Right cardiac atrium (tissue), 5 donors: ENCODE data around the gene NXPH3. TPM values are rescaled to one million over a fixed set of nuclear protein-coding genes. Genes with fewer than 3 reads are reported as not detected.

ENCODE experiments used
- ATAC-seq, 2 donors: fragments of 200-7000 bp; cut with Tn5 transposase; one replicate each; pipeline versions ENCODE4 v1.8.0 to v1.9.1; 2020; ENCODE audit warnings: moderate library complexity in 2 of 2, mild to moderate bottlenecking in 1 of 2
- DNase-seq, 3 donors: peaks; one replicate each; pipeline ENCODE4 v3.0.0-alpha.2; 2020
- H3K27ac ChIP-seq: one replicate; pipeline ENCODE4 v1.5.1; 2013; ENCODE audit warnings: mild to moderate bottlenecking, low read length, control low read depth, moderate library complexity
- H3K27me3 ChIP-seq: one replicate; pipeline ENCODE4 v1.6.1; 2013; ENCODE audit not compliant: control insufficient read depth, insufficient read depth
- H3K4me1 ChIP-seq: one replicate; pipeline ENCODE4 v1.6.1; 2013; ENCODE audit warnings: low read length; ENCODE audit not compliant: control insufficient read depth, insufficient read depth
- H3K4me3 ChIP-seq: one replicate; pipeline ENCODE4 v1.5.1; 2013; ENCODE audit warnings: low read length, control low read depth
- H3K9me3 ChIP-seq: one replicate; pipeline ENCODE4 v1.6.1; 2013; ENCODE audit warnings: low read length; ENCODE audit not compliant: control insufficient read depth
- WGBS: extraction: QIAGEN DNeasy Blood & Tissue Kit; methylation state at CpG from one replicate; pipeline ENCODE4 v1.1.7; 2013; 5-methylcytosine and 5-hydroxymethylcytosine counted together
- intact Hi-C, 4 donors: fragments of 100-400 bp; cut with DNase I; formaldehyde crosslinking; loops; one replicate each; pipeline versions ENCODE4 v1.11.0 to v1.14.0; 2022 to 2023
- polyA plus RNA-seq: library from polyadenylated mRNA; stranded (reverse); fragments of 200-250 nt; gene quantifications from one replicate; pipeline ENCODE4 v1.2.3, GENCODE V29; 2013
- total RNA-seq, 4 donors: library from RNA; stranded (reverse); fragmentation: NEBNext Ultra II Directional; extraction: Animal tissue kit (Norgen Biotek cat#: 25700); gene quantifications; one replicate each; pipeline ENCODE4 v1.2.1, GENCODE V29; 2021
- donor health status: healthy with polysubstance abuse.
- donor health status: DM: no; HTN: yes; CAD: no.
- donor health status: DM: no; HTN: no; CAD: no.
- donor health status: DM: no; HTN: yes; CAD: no; lungs with severe emphysema.
- donor health status: DM: yes; HTN: yes; CAD: no.

Gene NXPH3
- total and polyA plus RNA-seq, 5 donors = 3.8 to 6.5 (median 5.1) TPM

- Histone ChIP-seq H3K4me3 (no peak overlapping the region), H3K4me1 (peaks cover 2% of the 10 kb centered on the region), H3K27me3 (no peaks in the 10 kb centered on the region), H3K27ac (no peak overlapping the region), H3K9me3 (no peaks in the 10 kb centered on the region)
- intact Hi-C loops = no loop called here
- 86% methylated on average over 4 of the region's 4 CpGs for WGBS
- ATAC-seq (no peak), DNase-seq (no peak)
Observed at GRCh38 chr17:49595328-49595727, 19.7 kb downstream of the NXPH3 start.

DNA sequence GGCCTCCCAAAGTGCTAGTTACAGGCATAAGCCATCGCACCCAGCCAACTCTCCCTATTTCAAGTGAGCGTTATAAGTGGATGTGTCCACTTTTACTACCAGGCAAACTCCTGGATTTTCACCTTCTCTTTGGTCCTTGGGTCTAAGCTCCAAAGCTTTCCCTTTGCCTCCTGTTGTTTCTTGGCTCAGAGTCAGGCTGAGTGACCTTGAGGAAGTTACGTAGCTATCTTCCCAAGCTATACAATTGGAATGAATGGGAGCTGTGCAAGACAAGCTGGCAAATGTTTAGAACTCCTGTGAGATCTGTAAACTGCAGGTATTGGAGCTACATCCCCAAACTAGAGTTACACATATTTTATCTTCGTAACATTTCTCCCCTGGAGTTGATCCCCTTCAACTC lies 20.3 kb downstream of the NXPH3 start:
- no peak overlapping the region for H3K27ac ChIP-seq
- H3K4me3 ChIP-seq = no peak overlapping the region
- H3K9me3 ChIP-seq = no peaks in the 10 kb centered on the region
- WGBS = 91% methylated on average over 4 of the region's 4 CpGs
- peaks cover 2% of the 10 kb centered on the region for H3K4me1 ChIP-seq
- ATAC-seq = peak in 1 of 2 donors; percentile 12
- intact Hi-C loops = no loop called here
- no peaks in the 10 kb centered on the region for H3K27me3 ChIP-seq
- no peak for DNase-seq

- peaks cover 2% of the 10 kb centered on the region for H3K4me1 ChIP-seq
- no peak overlapping the region for H3K4me3 ChIP-seq
- intact Hi-C loops = no loop called here
- H3K27me3 ChIP-seq = no peaks in the 10 kb centered on the region
- H3K27ac ChIP-seq = no peak overlapping the region
- WGBS = 91% methylated on average over 6 of the region's 6 CpGs
- no peaks in the 10 kb centered on the region for H3K9me3 ChIP-seq
- DNase-seq (no peak), ATAC-seq (no peak)
Observed at GRCh38 chr17:49596613-49597244, 21.1 kb downstream of the NXPH3 start.

- Histone ChIP-seq H3K4me1 (peaks cover 2% of the 10 kb centered on the region), H3K27ac (no peak overlapping the region), H3K27me3 (no peaks in the 10 kb centered on the region), H3K9me3 (no peaks in the 10 kb centered on the region), H3K4me3 (no peak overlapping the region)
- DNase-seq = no peak
- 75% methylated on average over 4 of the region's 4 CpGs for WGBS
- ATAC-seq = no peak
- intact Hi-C loops = no loop called here
Observed at GRCh38 chr17:49597436-49597835, 21.8 kb downstream of the NXPH3 start.

DNA sequence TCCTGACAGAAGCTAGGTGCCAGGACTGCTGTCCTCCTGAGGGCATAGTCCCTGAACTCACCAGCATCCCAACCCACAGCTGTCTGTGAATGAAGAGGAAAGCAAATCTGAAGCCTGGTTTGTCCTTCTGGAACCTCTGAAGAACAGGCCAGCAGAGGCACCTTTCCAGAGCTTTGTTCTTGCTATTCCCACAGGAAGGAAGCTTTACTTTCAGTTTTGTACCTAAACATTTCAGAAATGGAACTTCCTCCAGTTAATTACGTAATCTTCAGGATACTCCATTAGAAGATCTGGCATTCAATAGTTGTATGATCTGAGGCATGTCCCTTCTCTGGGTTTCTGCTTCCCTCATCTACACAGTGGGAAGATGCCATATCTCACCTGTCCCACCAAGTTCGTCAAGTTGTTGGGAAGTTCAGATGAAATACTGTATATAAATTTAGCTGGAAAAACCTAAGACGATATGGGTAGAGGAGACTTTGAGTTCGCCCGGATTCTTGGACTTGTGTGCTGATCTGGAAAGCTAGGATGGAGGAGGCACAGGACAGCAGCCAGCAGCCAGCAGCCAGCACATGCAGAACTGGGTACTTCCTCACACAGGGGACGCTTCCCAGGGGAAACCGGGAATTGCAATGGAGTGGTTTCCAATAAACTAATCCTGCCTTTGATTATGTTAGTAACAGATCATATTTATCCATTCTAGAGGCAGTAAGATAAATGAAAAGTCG lies 22.4 kb downstream of the NXPH3 start:
- no peak overlapping the region for H3K4me3 ChIP-seq

DNA sequence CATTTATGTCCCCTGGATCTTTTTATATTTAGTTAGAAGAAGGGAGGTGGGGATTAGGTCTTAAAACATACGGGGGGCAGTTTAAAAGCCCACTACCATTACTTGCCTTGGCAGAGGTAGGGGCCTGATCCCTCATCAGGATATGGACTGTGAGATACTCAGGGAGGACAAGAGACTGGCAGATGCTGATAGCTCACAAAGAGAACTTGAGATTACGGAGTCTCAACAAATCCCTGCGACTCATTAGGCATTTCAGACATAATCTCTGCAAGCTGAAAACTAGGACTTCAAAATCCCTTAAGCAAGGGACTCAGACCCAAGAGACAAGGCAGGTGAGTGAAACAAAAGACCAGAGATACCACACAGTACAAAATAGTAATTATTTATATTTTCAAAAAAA lies 23.2 kb downstream of the NXPH3 start:
- DNase-seq = no peak
- Histone ChIP-seq H3K9me3 (no peaks in the 10 kb centered on the region), H3K27ac (no peak overlapping the region), H3K27me3 (no peaks in the 10 kb centered on the region), H3K4me1 (peaks cover 2% of the 10 kb centered on the region), H3K4me3 (no peak overlapping the region)
- 90% methylated on average over 3 of the region's 3 CpGs for WGBS
- intact Hi-C loops = no loop called here
- no peak for ATAC-seq

More for the DNA sequence above, 22.4 kb downstream of the NXPH3 start:
- Histone ChIP-seq H3K27ac (no peak overlapping the region), H3K9me3 (no peaks in the 10 kb centered on the region), H3K4me1 (peaks cover 2% of the 10 kb centered on the region), H3K27me3 (no peaks in the 10 kb centered on the region)
- ATAC-seq (peak; percentile 19 to 33), DNase-seq (no peak)
- intact Hi-C loops = no loop called here
- WGBS = 72% methylated on average over 8 of the region's 8 CpGs

DNA sequence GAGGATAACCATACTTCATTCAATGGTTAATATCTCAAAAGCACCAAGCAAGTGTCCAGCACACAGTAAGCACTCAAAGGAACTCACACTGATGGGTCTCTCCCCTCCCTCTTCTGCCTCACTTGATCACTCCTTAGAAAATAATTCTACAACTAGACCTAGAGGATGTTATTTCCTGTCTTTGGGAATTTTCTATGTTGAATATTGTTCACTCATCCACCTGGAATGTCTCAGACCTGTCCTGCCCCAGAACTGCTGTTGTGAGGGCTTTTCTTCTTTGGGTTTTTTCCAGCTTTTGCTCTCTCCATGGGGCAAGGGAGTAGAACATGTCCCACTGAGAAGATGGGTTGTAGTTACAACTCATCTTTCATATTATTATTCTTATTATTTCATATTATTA lies 25.3 kb downstream of the NXPH3 start:
- Histone ChIP-seq H3K27me3 (no peaks in the 10 kb centered on the region), H3K4me1 (peaks cover 2% of the 10 kb centered on the region), H3K4me3 (no peak overlapping the region), H3K9me3 (no peaks in the 10 kb centered on the region), H3K27ac (no peak overlapping the region)
- DNase-seq (no peak), ATAC-seq (no peak)
- intact Hi-C loops = no loop called here

GRCh38 chr17:49602783-49603182 lies 27.1 kb downstream of the NXPH3 start:
- no peak overlapping the region for H3K27ac ChIP-seq
- no peaks in the 10 kb centered on the region for H3K27me3 ChIP-seq
- H3K9me3 ChIP-seq = no peaks in the 10 kb centered on the region
- peak in 1 of 2 donors; percentile 7 for ATAC-seq
- DNase-seq = no peak
- intact Hi-C loops = no loop called here
- H3K4me3 ChIP-seq = no peak overlapping the region
- peaks cover 1% of the 10 kb centered on the region for H3K4me1 ChIP-seq

GRCh38 chr17:49603238-49603637 lies 27.6 kb downstream of the NXPH3 start:
- ATAC-seq = peak; percentile 46 to 78
- intact Hi-C loops = no loop called here
- no peak for DNase-seq
- H3K4me3 ChIP-seq = no peak overlapping the region
- H3K4me1 ChIP-seq = no peaks in the 10 kb centered on the region
- WGBS = 38% methylated on average over 3 of the region's 3 CpGs
- no peak overlapping the region for H3K27ac ChIP-seq
- H3K27me3 ChIP-seq = no peaks in the 10 kb centered on the region
- H3K9me3 ChIP-seq = no peaks in the 10 kb centered on the region

GRCh38 chr17:49603720-49604119 lies 28.0 kb downstream of the NXPH3 start:
- Histone ChIP-seq H3K4me1 (no peaks in the 10 kb centered on the region), H3K27me3 (no peaks in the 10 kb centered on the region), H3K27ac (no peak overlapping the region), H3K9me3 (no peaks in the 10 kb centered on the region), H3K4me3 (no peak overlapping the region)
- intact Hi-C loops = no loop called here
- WGBS = 50% methylated on average over 2 of the region's 2 CpGs
- ATAC-seq (peak; percentile 34 to 46), DNase-seq (no peak)

- WGBS = 80% methylated on average over 7 of the region's 7 CpGs
- no peak overlapping the region for H3K27ac ChIP-seq
- no peak for DNase-seq
Observed at GRCh38 chr17:49604314-49604869, 28.7 kb downstream of the NXPH3 start.

More at GRCh38 chr17:49604314-49604869, 28.7 kb downstream of the NXPH3 start:
- H3K27me3 ChIP-seq = no peaks in the 10 kb centered on the region
- H3K9me3 ChIP-seq = no peaks in the 10 kb centered on the region
- intact Hi-C loops = no loop called here
- ATAC-seq = peak; percentile 57 to 93
- no peaks in the 10 kb centered on the region for H3K4me1 ChIP-seq
- no peak overlapping the region for H3K4me3 ChIP-seq
